Loucy (cell line): ENCODE measurements around the gene WDR6.

Experiments
- EZH2phosphoT487 ChIP-seq: fragments of 200-600 bp; IDR thresholded peaks from 2 replicates; pipeline ENCODE4 v1.6.1; 2018; ENCODE audit warnings: antibody characterized with exemption, mild to moderate bottlenecking, moderate library complexity, borderline replicate concordance
- TF ChIP-seq, protein P1 (sequence below): fragments of 200-600 bp; sonication (generic); conservative IDR thresholded peaks from 2 replicates; pipeline ENCODE4 v1.5.1; 2014; ENCODE audit warnings: mild to moderate bottlenecking, antibody characterized with exemption, low read length

DNA sequence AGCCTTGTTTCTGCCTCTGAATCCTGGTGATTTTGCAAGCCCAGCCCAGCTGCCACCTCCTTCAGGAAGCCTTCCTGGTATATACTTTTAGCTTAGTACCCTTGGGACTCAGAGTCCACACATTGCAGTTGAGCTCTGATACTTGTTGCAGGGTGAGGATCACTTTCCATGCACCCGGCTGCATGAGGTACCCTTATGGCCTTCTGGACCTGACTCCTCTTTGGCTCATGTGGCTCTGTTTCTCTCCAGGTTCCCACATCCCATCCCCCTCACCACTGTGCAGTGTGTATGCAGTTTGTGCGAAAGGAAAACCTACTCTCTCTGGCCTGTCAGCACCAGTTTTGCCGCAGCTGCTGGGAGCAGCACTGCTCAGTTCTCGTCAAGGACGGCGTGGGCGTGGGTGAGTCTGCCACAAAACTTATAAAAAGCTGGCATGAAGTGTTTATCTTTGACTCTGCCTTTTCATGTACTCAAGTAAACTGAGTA, 40.3 kb upstream of the WDR6 start:
- TF ChIP-seq, protein P1, sequence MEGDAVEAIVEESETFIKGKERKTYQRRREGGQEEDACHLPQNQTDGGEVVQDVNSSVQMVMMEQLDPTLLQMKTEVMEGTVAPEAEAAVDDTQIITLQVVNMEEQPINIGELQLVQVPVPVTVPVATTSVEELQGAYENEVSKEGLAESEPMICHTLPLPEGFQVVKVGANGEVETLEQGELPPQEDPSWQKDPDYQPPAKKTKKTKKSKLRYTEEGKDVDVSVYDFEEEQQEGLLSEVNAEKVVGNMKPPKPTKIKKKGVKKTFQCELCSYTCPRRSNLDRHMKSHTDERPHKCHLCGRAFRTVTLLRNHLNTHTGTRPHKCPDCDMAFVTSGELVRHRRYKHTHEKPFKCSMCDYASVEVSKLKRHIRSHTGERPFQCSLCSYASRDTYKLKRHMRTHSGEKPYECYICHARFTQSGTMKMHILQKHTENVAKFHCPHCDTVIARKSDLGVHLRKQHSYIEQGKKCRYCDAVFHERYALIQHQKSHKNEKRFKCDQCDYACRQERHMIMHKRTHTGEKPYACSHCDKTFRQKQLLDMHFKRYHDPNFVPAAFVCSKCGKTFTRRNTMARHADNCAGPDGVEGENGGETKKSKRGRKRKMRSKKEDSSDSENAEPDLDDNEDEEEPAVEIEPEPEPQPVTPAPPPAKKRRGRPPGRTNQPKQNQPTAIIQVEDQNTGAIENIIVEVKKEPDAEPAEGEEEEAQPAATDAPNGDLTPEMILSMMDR: no peak
- no peak for TF ChIP-seq EZH2phosphoT487
